NCI-H2029 (cell line): ENCODE data around the gene ZNF385B.
"Not testable (repeated sequence)": the region's sequence is repeated elsewhere in the genome, so short reads cannot be mapped to it uniquely, and the experiment has no call there.

Experiments used
- DNase-seq: peaks from one replicate; lab custom pipeline; 2025; lab: John Stamatoyannopoulos, UW

ZNF385B gene

GRCh38 chr2:179629776-179630175 lies 231.6 kb downstream of the ZNF385B start:
- DNase-seq: not testable (repeated sequence)

GRCh38 chr2:179626261-179626660 lies 235.2 kb downstream of the ZNF385B start:
- DNase-seq: no peak

- DNase-seq: peak; percentile 25
Measured at GRCh38 chr2:179622635-179623300, 238.6 kb downstream of the ZNF385B start.

DNA sequence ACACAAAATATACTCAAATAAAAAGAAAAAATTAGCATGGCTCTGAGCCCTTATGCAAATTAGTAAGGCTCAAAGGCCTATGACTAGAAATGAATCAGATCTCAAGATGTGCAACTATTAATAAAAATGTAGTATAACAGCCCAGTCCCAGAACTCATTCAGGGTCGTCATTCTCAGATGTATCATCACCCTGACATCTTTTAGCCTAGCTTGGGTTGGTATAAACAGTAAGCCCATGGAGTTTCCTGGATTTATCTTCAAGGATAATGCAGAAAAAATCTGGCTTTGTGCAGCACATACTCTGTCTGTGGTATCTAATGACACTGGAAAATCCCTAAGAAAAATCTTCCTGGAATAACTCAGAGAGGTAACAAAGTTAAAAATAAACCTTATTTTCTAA lies 239.3 kb downstream of the ZNF385B start:
- no peak for DNase-seq

DNA sequence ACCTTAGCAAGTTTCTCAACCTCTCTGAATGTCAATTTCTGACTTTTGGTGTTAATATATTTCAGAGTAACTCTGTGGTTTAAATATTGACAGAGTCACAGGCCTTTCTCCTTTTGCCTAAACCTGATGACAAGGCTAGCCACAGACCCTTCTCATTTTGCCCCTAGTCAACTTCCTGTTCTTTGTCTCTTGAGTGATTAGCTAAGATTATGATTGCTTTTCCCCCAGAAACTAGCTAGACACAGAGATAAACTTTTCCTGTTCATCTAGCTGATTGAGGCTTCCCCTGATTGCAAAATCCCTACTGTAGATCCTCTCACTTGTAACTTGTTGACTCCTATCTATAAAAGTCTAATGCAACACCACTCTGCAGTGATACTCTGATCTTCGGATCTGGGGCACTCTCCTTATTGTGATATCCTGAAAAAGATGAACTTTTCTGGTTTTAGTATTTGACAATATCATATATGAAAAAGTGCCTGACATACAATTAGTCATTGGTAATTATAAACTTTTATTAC lies 241.4 kb downstream of the ZNF385B start:
- DNase-seq: no peak

GRCh38 chr2:179614121-179614520 lies 247.3 kb downstream of the ZNF385B start:
- DNase-seq: no peak

- DNase-seq: no peak
Measured at GRCh38 chr2:179613701-179614100, 247.7 kb downstream of the ZNF385B start.

DNA sequence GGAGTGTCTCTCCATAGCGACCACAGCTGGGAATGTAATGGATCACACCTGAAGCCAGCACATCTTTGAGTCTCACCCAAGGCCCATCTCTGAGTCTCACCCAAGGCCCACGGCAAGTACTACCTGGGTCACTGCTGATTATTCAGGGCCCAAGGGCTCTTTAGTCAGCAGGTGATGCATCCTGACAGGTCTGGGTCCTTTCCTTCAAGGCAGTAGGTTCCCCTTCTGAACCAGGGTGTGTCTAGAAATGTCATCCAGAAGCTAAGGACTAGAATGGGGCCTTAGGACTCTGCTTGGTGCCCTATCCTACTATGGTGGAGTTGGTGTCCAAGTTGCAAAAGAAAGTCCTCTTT lies 248.1 kb downstream of the ZNF385B start:
- DNase-seq: no peak

DNA sequence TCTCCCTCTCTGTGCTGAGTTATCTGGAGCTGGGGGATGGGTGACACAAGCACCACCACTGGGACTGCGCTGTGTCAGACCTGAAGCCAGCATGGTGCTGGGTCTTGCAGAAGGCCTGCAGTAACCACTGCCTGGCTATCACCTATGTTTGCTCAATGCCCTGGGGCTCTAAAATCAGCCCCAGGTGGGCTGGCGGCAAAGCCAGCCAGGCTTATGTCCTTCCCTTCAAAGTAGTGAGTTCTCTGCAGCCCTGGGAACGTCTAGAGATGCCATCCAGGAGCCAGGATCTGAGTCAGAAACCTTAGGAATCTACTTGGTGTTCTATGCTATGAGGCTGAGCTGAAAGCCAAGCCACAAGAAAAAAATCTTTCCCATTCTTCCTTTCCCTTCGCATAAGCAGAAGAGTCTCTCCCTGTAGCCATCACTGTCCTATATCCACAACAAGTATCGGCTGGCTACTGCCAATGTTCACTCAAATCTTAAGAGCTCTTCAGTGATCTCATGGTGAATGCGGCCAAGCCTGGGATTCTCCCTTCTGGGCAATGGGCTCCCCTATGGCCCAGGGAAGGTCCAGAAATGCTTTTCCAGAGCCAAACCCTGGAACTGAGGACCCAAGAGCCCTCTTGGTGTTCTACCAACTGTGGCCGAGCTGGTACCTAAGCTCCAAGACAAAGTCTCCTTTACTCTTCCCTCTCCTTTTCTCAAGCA lies 248.7 kb downstream of the ZNF385B start:
- no peak for DNase-seq

GRCh38 chr2:179612108-179612507 lies 249.3 kb downstream of the ZNF385B start:
- DNase-seq: no peak

- DNase-seq: no peak
Measured at GRCh38 chr2:179606141-179606540, 255.3 kb downstream of the ZNF385B start.

DNA sequence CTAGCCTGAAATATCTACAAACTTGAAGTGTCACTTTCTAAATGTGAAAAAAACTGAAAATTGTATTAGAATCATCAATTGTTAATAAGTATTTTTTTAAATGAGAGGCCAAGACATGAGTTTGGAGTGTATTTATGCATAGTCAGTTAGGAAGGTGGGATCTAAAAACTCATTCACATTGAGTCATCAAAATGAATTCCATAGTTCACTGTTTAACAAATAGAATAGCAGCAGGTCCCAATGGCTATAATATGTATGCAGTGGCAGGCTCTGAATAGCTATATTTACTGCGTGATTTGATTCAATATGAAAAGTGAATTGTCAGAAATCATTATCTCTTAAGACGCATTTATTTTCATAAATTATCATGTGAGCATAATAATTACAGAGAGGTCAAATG lies 256.1 kb downstream of the ZNF385B start:
- no peak for DNase-seq

DNA sequence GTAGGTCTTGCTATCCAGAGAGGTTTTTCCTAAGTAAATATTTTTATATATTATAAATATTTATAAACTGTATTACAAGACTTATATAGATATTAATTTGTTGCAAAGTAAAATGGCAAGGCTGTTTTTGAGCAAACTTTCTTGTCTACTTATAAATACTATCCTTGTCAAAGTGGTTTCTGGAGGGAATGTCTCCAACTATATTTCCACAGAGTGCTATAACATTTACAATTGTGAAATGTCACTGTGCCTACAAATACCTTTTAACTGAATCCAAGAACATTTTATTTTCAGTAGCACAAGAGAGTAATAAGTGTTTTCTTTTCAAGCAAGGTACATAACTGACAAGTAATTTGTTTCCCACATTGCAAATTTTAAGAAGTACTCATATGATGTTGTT lies 256.8 kb downstream of the ZNF385B start:
- DNase-seq: no peak

- DNase-seq: no peak
Measured at GRCh38 chr2:179602452-179602851, 259.0 kb downstream of the ZNF385B start.

- DNase-seq: no peak
Measured at GRCh38 chr2:179596018-179596417, 265.4 kb downstream of the ZNF385B start.

GRCh38 chr2:179595284-179595683 lies 266.1 kb downstream of the ZNF385B start:
- DNase-seq: no peak

DNA sequence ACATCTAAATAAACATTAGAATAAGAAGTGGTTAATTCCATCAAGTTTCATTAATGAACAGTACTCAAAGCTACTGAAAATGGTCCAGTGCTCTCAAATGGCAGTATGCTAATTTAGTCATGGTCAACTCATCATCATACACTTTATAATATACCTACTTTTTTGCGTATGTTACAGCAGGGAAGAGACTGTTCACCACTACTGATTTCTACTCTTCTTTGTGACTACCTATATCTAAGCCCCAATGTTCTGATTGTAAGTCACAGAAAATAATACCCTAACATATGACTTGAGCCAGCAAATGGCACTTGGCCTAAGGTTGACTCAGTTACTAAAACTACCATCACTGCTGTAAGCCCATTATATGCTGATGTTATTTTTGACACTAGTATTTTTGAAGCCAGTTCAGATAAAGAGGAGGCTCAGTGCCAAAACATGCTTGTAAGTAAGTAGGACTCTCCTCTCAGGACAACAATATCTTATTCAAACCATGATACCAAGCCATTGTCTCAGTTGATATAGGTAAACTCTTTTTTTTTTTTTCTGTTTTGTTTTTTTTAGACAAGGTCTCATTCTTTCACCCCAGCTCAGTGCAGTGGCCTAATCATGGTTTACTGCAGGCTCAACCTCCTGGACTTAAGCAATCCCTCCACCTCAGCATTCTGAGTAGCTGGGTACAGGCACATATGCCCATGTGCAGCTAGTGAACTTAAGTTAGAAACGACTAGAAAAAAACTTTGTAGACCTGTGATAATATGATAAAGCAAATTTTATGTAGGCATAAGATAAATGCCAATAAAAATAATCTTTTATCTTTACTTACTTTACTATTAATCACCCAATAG lies 266.9 kb downstream of the ZNF385B start:
- no peak for DNase-seq

- no peak for DNase-seq
Measured at GRCh38 chr2:179593323-179593722, 268.1 kb downstream of the ZNF385B start.

DNA sequence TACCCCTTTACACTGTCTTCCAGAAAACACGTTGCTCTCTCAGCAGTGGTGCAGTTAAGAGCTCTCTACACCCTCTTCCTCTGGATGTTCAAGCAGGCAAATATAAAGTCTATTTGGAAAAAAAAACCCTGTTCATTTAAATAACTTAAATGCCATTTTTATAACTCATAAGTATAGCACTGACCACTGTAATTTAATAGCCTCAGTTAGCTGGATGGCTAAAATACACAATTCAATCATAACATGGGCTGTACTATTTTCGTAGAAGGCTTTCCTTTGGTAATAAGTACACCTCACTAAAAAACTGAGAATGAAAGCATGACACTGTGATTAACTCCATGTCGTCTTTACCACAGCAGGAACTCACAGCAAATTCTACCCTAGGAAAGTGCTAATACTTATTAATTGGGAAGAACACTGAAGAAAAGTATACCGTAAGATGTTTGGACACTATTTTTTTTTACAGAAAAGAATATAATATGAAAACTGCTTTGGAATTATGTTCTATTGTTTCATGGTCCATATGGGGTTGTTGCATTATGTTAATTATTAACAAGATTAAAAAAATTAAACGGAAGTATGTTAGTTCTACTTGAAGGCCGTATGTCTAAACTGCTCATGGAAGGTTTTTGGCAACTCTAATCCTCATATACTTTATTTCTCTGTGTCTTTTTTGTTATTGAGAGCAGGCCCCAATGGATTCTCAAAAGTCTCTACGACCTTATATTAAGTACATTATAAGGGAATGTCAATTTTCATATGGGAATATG lies 269.1 kb downstream of the ZNF385B start:
- DNase-seq: no peak

DNA sequence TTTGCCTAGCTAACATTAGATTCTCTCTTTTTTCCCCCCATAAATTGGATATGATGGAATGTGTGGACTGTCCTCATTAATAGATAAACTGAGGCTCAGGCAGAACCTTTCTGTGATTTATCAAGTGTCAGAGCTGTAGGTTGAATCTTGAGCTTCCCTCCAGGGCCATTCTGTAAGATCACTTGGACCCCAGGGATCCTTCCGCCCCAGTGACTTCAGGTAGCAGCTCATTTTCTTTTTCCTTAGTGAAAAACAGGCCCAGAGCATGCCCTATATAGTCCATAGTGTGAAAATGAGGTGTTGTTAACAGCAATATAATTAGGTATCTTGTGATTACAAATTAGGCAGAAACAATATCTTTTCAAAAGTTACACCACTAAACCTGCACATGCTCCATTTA lies 269.7 kb downstream of the ZNF385B start:
- no peak for DNase-seq

GRCh38 chr2:179588486-179589145 lies 272.8 kb downstream of the ZNF385B start:
- no peak for DNase-seq
